Lung (tissue), 12 donors: Measurements from ENCODE around the gene ZNF112. TPM values are rescaled to one million over a fixed set of nuclear protein-coding genes. Genes with fewer than 3 reads are reported as not detected.

Experiments
- ATAC-seq: fragments of 200-7000 bp; cut with Tn5 transposase; one replicate; pipeline ENCODE4 v1.9.1; 2020; ENCODE audit warnings: moderate number of reproducible peaks; ENCODE audit not compliant: insufficient read depth, low FRiP score
- DNase-seq, 3 donors: peaks; one replicate each; pipeline ENCODE4 v3.0.0-alpha.2; 2013 to 2017
- H3K27ac ChIP-seq, 2 donors: one replicate each; pipeline ENCODE4 v1.5.1; 2013; ENCODE audit warnings: mild to moderate bottlenecking in 2 of 2, moderate library complexity in 2 of 2, control low read depth in 1 of 2, inconsistent platforms in 1 of 2, low read depth in 1 of 2, low read length in 1 of 2
- H3K27me3 ChIP-seq, 3 donors: one replicate each; pipeline ENCODE4 v1.5.1; 2013; ENCODE audit warnings: low read length in 2 of 3; ENCODE audit not compliant: control insufficient read depth in 3 of 3, insufficient read depth in 3 of 3
- H3K36me3 ChIP-seq, 4 donors: one replicate each; pipeline ENCODE4 v1.5.1; 2013; ENCODE audit warnings: low read length in 4 of 4, mild to moderate bottlenecking in 1 of 4, moderate library complexity in 1 of 4; ENCODE audit not compliant: control insufficient read depth in 4 of 4, insufficient read depth in 4 of 4
- H3K4me1 ChIP-seq, 5 donors: one replicate each; pipeline ENCODE4 v1.5.1; 2013; ENCODE audit warnings: low read length in 5 of 5, mild to moderate bottlenecking in 2 of 5, moderate library complexity in 1 of 5; ENCODE audit not compliant: control insufficient read depth in 5 of 5, insufficient read depth in 5 of 5
- H3K4me3 ChIP-seq: one replicate; pipeline ENCODE4 v1.5.1; 2013; ENCODE audit warnings: mild to moderate bottlenecking, control low read depth, moderate library complexity
- H3K9ac ChIP-seq, 2 donors: one replicate each; pipeline ENCODE4 v1.5.1; 2013; ENCODE audit warnings: low read length in 2 of 2, control low read depth in 1 of 2; ENCODE audit not compliant: insufficient read depth in 1 of 2
- H3K9me3 ChIP-seq, 4 donors: one replicate each; pipeline ENCODE4 v1.5.1; 2013; ENCODE audit warnings: low read length in 3 of 4, mild to moderate bottlenecking in 1 of 4, moderate library complexity in 1 of 4; ENCODE audit not compliant: control insufficient read depth in 4 of 4, insufficient read depth in 3 of 4
- CTCF ChIP-seq: IDR thresholded peaks from 2 replicates; pipeline ENCODE4 v1.5.1; 2012; ENCODE audit warnings: mild to moderate bottlenecking; ENCODE audit errors: control extremely low read depth, extremely low read depth
- WGBS, 2 donors: extraction: QIAGEN DNeasy Blood & Tissue Kit; methylation state at CpG; one replicate each; pipeline ENCODE4 v1.1.7; 2013; 5-methylcytosine and 5-hydroxymethylcytosine counted together
- polyA plus RNA-seq, 2 donors: library from polyadenylated mRNA; stranded (reverse); fragments of 200-250 nt; gene quantifications; one replicate each; pipeline ENCODE4 v1.2.1, GENCODE V29; 2013
- total RNA-seq, 2 donors: library from RNA; depleted of rRNA in 1 of 2; stranded (reverse); fragments of >200 nt in 1 of 2; gene quantifications; one replicate each; pipeline ENCODE4 v1.2.1, GENCODE V29; 2014 to 2021
- donor health status: control.
- donor health status: control.
- donor health status: Bipolar disorder and iron deficiency.
- donor health status: healthy.
- donor health status: DM: yes; HTN: yes; CAD: no.

The ZNF112 gene
- total and polyA plus RNA-seq, 4 donors = 1.0 to 11.3 (median 2.6) TPM

GRCh38 chr19:44282846-44283245 lies 73.6 kb downstream of the ZNF112 start:
- H3K9ac ChIP-seq = no peak overlapping the region
- no peak overlapping the region for H3K4me3 ChIP-seq
- 91 to 94% methylated on average over 3 of the region's 3 CpGs for WGBS, 2 donors
- no peaks in the 10 kb centered on the region for H3K4me1 ChIP-seq
- no peak for TF ChIP-seq CTCF
- H3K27me3 ChIP-seq = no peaks in the 10 kb centered on the region
- peaks cover 9 to 15% (median 15%) of the 10 kb centered on the region in 4 donors for H3K36me3 ChIP-seq
- DNase-seq (no peak), ATAC-seq (no peak)
- H3K9me3 ChIP-seq = peaks cover 4 to 36% (median 17%) of the 10 kb centered on the region in 4 donors
- H3K27ac ChIP-seq = no peak overlapping the region

- WGBS, 2 donors = 83 to 90% methylated on average over 10 of the region's 10 CpGs
- ATAC-seq (no peak), DNase-seq (no peak)
- Histone ChIP-seq H3K27ac (no peak overlapping the region), H3K36me3 (peaks cover 0 to 5% (median 3%) of the 10 kb centered on the region in 4 donors), H3K4me1 (no peaks in the 10 kb centered on the region), H3K9ac (no peak overlapping the region), H3K9me3 (peaks cover 3 to 35% (median 19%) of the 10 kb centered on the region in 4 donors), H3K27me3 (no peaks in the 10 kb centered on the region), H3K4me3 (no peak overlapping the region)
- no peak for TF ChIP-seq CTCF
Observed at GRCh38 chr19:44280916-44281315, 75.6 kb downstream of the ZNF112 start.

- DNase-seq (no peak), ATAC-seq (no peak)
- Histone ChIP-seq H3K9me3 (peaks cover 4 to 38% (median 21%) of the 10 kb centered on the region in 4 donors), H3K27me3 (no peaks in the 10 kb centered on the region), H3K4me1 (no peaks in the 10 kb centered on the region), H3K9ac (no peak overlapping the region), H3K36me3 (peaks cover 6 to 18% (median 8%) of the 10 kb centered on the region in 4 donors), H3K4me3 (no peak overlapping the region), H3K27ac (no peak overlapping the region)
- TF ChIP-seq CTCF = no peak
- WGBS, 2 donors = 94 to 98% methylated on average over 4 of the region's 4 CpGs
Observed at GRCh38 chr19:44278181-44278690, 78.2 kb downstream of the ZNF112 start.

- Histone ChIP-seq H3K4me3 (no peak overlapping the region), H3K9ac (no peak overlapping the region), H3K36me3 (peaks cover 6 to 16% (median 11%) of the 10 kb centered on the region in 4 donors), H3K4me1 (no peaks in the 10 kb centered on the region), H3K27me3 (no peaks in the 10 kb centered on the region), H3K27ac (no peak overlapping the region), H3K9me3 (peaks cover 4 to 31% (median 20%) of the 10 kb centered on the region in 4 donors)
- no peak for TF ChIP-seq CTCF
- WGBS, 2 donors = 97% methylated on average over 1 of the region's 1 CpG
- DNase-seq (no peak), ATAC-seq (no peak)
Observed at GRCh38 chr19:44277331-44277730, 79.1 kb downstream of the ZNF112 start.
